Stimulated activated CD4-positive, alpha-beta T cell treated with anti-CD3 and anti-CD28 coated beads, Interleukin-15, amount 100 ng/mL, for 24 hours (primary cell): ENCODE results near the gene NEURL1B.
"Not testable (repeated sequence)": the region's sequence is repeated elsewhere in the genome, so short reads cannot be mapped to it uniquely, and the experiment has no call there.

Experiments used
- DNase-seq: peaks from one replicate; pipeline ENCODE4 v3.0.0-alpha.2; 2020

The NEURL1B gene

GRCh38 chr5:172640822-172641358 is at the start of gene NEURL1B:
Gene NEURL1B (plus strand): TSS chr5:172641263. CDS start chr5:172641407, 144 bp downstream.
- peak; percentile 76 for DNase-seq

GRCh38 chr5:172591636-172592035 is 49.4 kb upstream of the NEURL1B start:
- DNase-seq = no peak

GRCh38 chr5:172592881-172593280 is 48.2 kb upstream of the NEURL1B start:
- no peak for DNase-seq

GRCh38 chr5:172593306-172593705 is 47.8 kb upstream of the NEURL1B start:
- DNase-seq = no peak

- no peak for DNase-seq
Measured at GRCh38 chr5:172593721-172594235, 47.3 kb upstream of the NEURL1B start.

- no peak for DNase-seq
Measured at GRCh38 chr5:172594431-172594830, 46.6 kb upstream of the NEURL1B start.

- DNase-seq = no peak
Measured at GRCh38 chr5:172594867-172595466, 46.1 kb upstream of the NEURL1B start.

- no peak for DNase-seq
Measured at GRCh38 chr5:172595596-172596455, 45.2 kb upstream of the NEURL1B start.

- DNase-seq = no peak
Measured at GRCh38 chr5:172596638-172597231, 44.3 kb upstream of the NEURL1B start.

- no peak for DNase-seq
Measured at GRCh38 chr5:172597755-172598155, 43.3 kb upstream of the NEURL1B start.

- DNase-seq = no peak
Measured at GRCh38 chr5:172598251-172599203, 42.5 kb upstream of the NEURL1B start.

GRCh38 chr5:172599204-172599567 is 41.9 kb upstream of the NEURL1B start:
- no peak for DNase-seq

- DNase-seq = no peak
Measured at GRCh38 chr5:172600571-172600970, 40.5 kb upstream of the NEURL1B start.

GRCh38 chr5:172601576-172601975 is 39.5 kb upstream of the NEURL1B start:
- DNase-seq = not testable (repeated sequence)

GRCh38 chr5:172602783-172603231 is 38.3 kb upstream of the NEURL1B start:
- no peak for DNase-seq

GRCh38 chr5:172603251-172603806 is 37.7 kb upstream of the NEURL1B start:
- no peak for DNase-seq

GRCh38 chr5:172605466-172605865 is 35.6 kb upstream of the NEURL1B start:
- DNase-seq = no peak

- DNase-seq = no peak
Measured at GRCh38 chr5:172606156-172606785, 34.8 kb upstream of the NEURL1B start.

GRCh38 chr5:172607213-172607793 is 33.8 kb upstream of the NEURL1B start:
- DNase-seq = no peak

- no peak for DNase-seq
Measured at GRCh38 chr5:172608773-172609172, 32.3 kb upstream of the NEURL1B start.

GRCh38 chr5:172610643-172611042 is 30.4 kb upstream of the NEURL1B start:
- DNase-seq = no peak
